ENCODE results near the gene B3GNT9. TPM values are rescaled to one million over a fixed set of nuclear protein-coding genes. Genes with fewer than 3 reads are reported as not detected.

The B3GNT9 gene
- total and polyA plus RNA-seq, 2 donors from 2014 or later = 12.1 to 16.7 TPM

- no peak for DNase-seq
- peaks cover 4 to 32% (median 20%) of the 10 kb centered on the region in 3 donors for H3K36me3 ChIP-seq (ENCODE audit: control insufficient read depth in 2 of 3, insufficient read depth in 3 of 3, low read length in 3 of 3)
- no peak overlapping the region for H3K27ac ChIP-seq (ENCODE audit: low read depth in 2 of 2, low read length in 2 of 2)
- H3K4me3 ChIP-seq (ENCODE audit: low read length in 3 of 3) = peak overlapping the region; percentile 22 to 99 (median 23)
- TF ChIP-seq CTCF (IDR thresholded peaks at IDR 0.05; ENCODE audit: borderline replicate concordance, extremely low read depth, insufficient read depth) = no peak
- intact Hi-C loops (cut with DNase I) = no loop called here
- H3K4me1 ChIP-seq (ENCODE audit: control insufficient read depth in 2 of 3, insufficient read depth in 2 of 3, low read depth in 1 of 3, low read length in 3 of 3) = peaks cover 0 to 28% (median 15%) of the 10 kb centered on the region in 3 donors
- FAIRE-seq = no peak
- H3K9me3 ChIP-seq (ENCODE audit: control insufficient read depth in 2 of 3, insufficient read depth in 1 of 3, low read length in 3 of 3) = no peaks in the 10 kb centered on the region
- H3K9ac ChIP-seq (ENCODE audit: low read length in 3 of 3) = no peak overlapping the region
- H3K27me3 ChIP-seq (ENCODE audit: control insufficient read depth, insufficient read depth, low read length) = no peaks in the 10 kb centered on the region
Measured at GRCh38 chr16:67191411-67191994, 40.7 kb upstream of the B3GNT9 start.

DNA sequence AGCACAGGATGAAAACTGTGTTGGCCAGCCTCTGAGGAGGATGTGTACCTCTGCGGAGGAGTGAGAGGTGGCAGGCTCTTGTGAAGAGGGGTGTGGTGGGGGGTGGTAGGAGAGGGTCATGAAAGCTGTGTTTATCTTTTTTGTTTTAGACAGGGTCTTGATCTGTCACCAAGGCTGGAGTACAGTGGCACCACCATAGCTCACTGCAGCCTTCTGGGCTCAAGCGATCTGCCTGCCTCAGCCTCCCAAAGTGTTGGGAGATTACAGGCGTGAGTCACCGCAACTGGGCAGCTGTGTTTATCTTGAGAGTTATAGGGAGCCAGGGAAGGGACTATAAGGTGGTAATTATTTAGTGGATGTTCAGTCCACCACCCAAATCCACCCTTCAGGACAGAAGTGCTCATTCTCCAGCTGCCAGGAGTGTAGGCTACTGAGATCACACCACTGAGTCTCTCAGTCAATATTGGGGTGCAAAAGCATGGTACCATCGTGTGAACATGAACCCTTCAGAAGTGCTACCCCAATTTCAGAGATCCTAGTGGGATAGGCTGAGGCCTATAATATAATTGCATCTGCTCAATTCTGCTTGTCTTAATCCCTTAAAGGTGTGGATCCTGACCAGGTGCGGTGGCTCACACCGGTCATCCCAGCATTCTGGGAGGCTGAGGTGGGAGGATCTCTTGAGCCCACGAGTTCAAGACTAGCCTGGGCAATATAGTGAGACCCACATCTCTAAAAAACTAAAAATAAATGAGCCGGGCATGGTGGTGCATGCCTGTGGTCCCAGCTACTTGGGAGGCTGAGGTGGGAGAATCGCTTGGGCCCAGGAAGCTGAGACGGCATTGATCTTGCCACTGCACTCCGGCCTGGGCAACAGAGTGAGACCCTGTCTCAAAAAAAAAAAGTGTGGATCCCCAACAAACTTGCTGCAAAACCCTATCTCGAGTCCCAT, 39.9 kb upstream of the B3GNT9 start:
- intact Hi-C loops (cut with DNase I) = no loop called here
- Histone ChIP-seq H3K36me3 (ENCODE audit: control insufficient read depth in 2 of 3, insufficient read depth in 3 of 3, low read length in 3 of 3) (peaks cover 4 to 24% (median 13%) of the 10 kb centered on the region in 3 donors), H3K9me3 (ENCODE audit: control insufficient read depth in 2 of 3, insufficient read depth in 1 of 3, low read length in 3 of 3) (no peaks in the 10 kb centered on the region), H3K4me3 (ENCODE audit: low read length in 3 of 3) (no peak overlapping the region), H3K4me1 (ENCODE audit: control insufficient read depth in 2 of 3, insufficient read depth in 2 of 3, low read depth in 1 of 3, low read length in 3 of 3) (peaks cover 0 to 23% (median 16%) of the 10 kb centered on the region in 3 donors), H3K27me3 (ENCODE audit: control insufficient read depth, insufficient read depth, low read length) (no peaks in the 10 kb centered on the region), H3K9ac (ENCODE audit: low read length in 3 of 3) (peak overlapping the region in 1 of 3 donors; percentile 34), H3K27ac (ENCODE audit: low read depth in 2 of 2, low read length in 2 of 2) (peak overlapping the region in 1 of 2 donors; percentile 44)
- FAIRE-seq (no peak), DNase-seq (no peak)
- no peak for TF ChIP-seq CTCF (IDR thresholded peaks at IDR 0.05; ENCODE audit: borderline replicate concordance, extremely low read depth, insufficient read depth)

GRCh38 chr16:67190041-67190440, 39.2 kb upstream of the B3GNT9 start, which contains the start of gene EXOC3L1:
Gene EXOC3L1 (minus strand): TSS chr16:67190136. CDS start chr16:67189676, 460 bp downstream.
- H3K9ac ChIP-seq (ENCODE audit: low read length in 3 of 3) = peak within 1 kb of the TSS in 1 of 3 donors; percentile 34

More at GRCh38 chr16:67190041-67190440, 39.2 kb upstream of the B3GNT9 start, which contains the start of gene EXOC3L1:
- H3K4me3 ChIP-seq (ENCODE audit: low read length in 3 of 3) = peak within 1 kb of the TSS in 1 of 3 donors; percentile 44
- H3K27ac ChIP-seq (ENCODE audit: low read depth in 2 of 2, low read length in 2 of 2) = peak within 1 kb of the TSS in 1 of 2 donors; percentile 44
- no peaks in the 10 kb centered on the region for H3K9me3 ChIP-seq (ENCODE audit: control insufficient read depth in 2 of 3, insufficient read depth in 1 of 3, low read length in 3 of 3)
- FAIRE-seq = no peak
- no peaks in the 10 kb centered on the region for H3K27me3 ChIP-seq (ENCODE audit: control insufficient read depth, insufficient read depth, low read length)
- no peak for TF ChIP-seq CTCF (IDR thresholded peaks at IDR 0.05; ENCODE audit: borderline replicate concordance, extremely low read depth, insufficient read depth)
- peak in 1 of 5 donors; percentile 41 for DNase-seq
- H3K36me3 ChIP-seq (ENCODE audit: control insufficient read depth in 2 of 3, insufficient read depth in 3 of 3, low read length in 3 of 3) = peaks cover 2 to 17% (median 8%) of the 10 kb centered on the region in 3 donors
- peaks cover 0 to 28% (median 18%) of the 10 kb centered on the region in 3 donors for H3K4me1 ChIP-seq (ENCODE audit: control insufficient read depth in 2 of 3, insufficient read depth in 2 of 3, low read depth in 1 of 3, low read length in 3 of 3)
- intact Hi-C loops (cut with DNase I) = no loop called here

All from kidney (tissue), 14 donors.